HepG2 (cell line): ENCODE data around the gene NFYB. TPM values are rescaled to one million over a fixed set of nuclear protein-coding genes. Genes with fewer than 3 reads are reported as not detected.

Experiments used
- ASH2L ChIP-seq: fragments of 300-600, 200-600 bp; sonication (generic); IDR thresholded peaks from 2 replicates; pipeline ENCODE4 v1.7.0; 2017; ENCODE audit warnings: low read depth, mild to moderate bottlenecking, moderate library complexity, mixed read lengths, low read length; ENCODE audit not compliant: insufficient read length
- DR1 ChIP-seq: sonication (generic); formaldehyde crosslinking; IDR thresholded peaks from 2 replicates; pipeline ENCODE4 v1.8.0; 2021; ENCODE audit warnings: mild to moderate bottlenecking, missing genetic modification reagents, inconsistent platforms
- EED ChIP-seq: sonication (generic); formaldehyde crosslinking; IDR thresholded peaks from 2 replicates; pipeline ENCODE4 v1.5.0; 2020; ENCODE audit warnings: mild to moderate bottlenecking, missing genetic modification reagents
- IRF2 ChIP-seq: IDR thresholded peaks from 2 replicates; pipeline ENCODE4 v1.6.1; 2018; ENCODE audit warnings: missing genetic modification reagents, missing compliant biosample characterization
- IRF9 ChIP-seq: sonication (generic); formaldehyde crosslinking; IDR thresholded peaks from 2 replicates; pipeline ENCODE4 v1.8.0; 2022; ENCODE audit warnings: missing genetic modification reagents, mild to moderate bottlenecking, borderline replicate concordance
- MTF2 ChIP-seq: sonication (generic); formaldehyde crosslinking; IDR thresholded peaks from 2 replicates; pipeline ENCODE4 v1.5.0; 2020; ENCODE audit warnings: missing genetic modification reagents, borderline replicate concordance
- NR0B2 ChIP-seq: sonication (generic); formaldehyde crosslinking; IDR thresholded peaks from 2 replicates; pipeline ENCODE4 v1.4.0; 2020; ENCODE audit warnings: mild to moderate bottlenecking, missing genetic modification reagents
- PLRG1 ChIP-seq: fragments of 450-650 bp; conservative IDR thresholded peaks from 2 replicates; pipeline ENCODE4 v1.6.1; 2016
- PRDM15 ChIP-seq: sonication (generic); formaldehyde crosslinking; IDR thresholded peaks from 2 replicates; pipeline ENCODE4 v1.4.0; 2020; ENCODE audit warnings: missing genetic modification reagents
- RBM22 ChIP-seq: fragments of 200-400 bp; formaldehyde crosslinking; optimal IDR thresholded peaks from 2 replicates; pipeline ENCODE3; 2017; ENCODE audit warnings: mild to moderate bottlenecking, low read length, moderate library complexity
- ZNF17 ChIP-seq: sonication (generic); formaldehyde crosslinking; IDR thresholded peaks from 2 replicates; pipeline ENCODE4 v1.5.0; 2020; ENCODE audit warnings: mild to moderate bottlenecking, missing genetic modification reagents
- ZNF235 ChIP-seq: sonication (generic); formaldehyde crosslinking; IDR thresholded peaks from 2 replicates; pipeline ENCODE4 v1.8.1; 2023; ENCODE audit warnings: mild to moderate bottlenecking, missing genetic modification reagents, borderline replicate concordance
- ZNF335 ChIP-seq: sonication (generic); formaldehyde crosslinking; IDR thresholded peaks from 2 replicates; pipeline ENCODE4 v1.4.0; 2020; ENCODE audit warnings: missing genetic modification reagents
- ZNF513 ChIP-seq: sonication (generic); formaldehyde crosslinking; conservative IDR thresholded peaks from 2 replicates; pipeline ENCODE4 v1.5.0; 2020; ENCODE audit warnings: missing genetic modification reagents
- ZNF652 ChIP-seq: IDR thresholded peaks from 2 replicates; pipeline ENCODE4 v1.6.1; 2016; ENCODE audit warnings: low read depth, borderline replicate concordance
- ZNF724P ChIP-seq: sonication (generic); formaldehyde crosslinking; IDR thresholded peaks from 2 replicates; pipeline ENCODE4 v1.8.0; 2022; ENCODE audit warnings: missing genetic modification reagents, borderline replicate concordance
- polyA plus RNA-seq, 8 experiments: library from polyadenylated mRNA; depleted of rRNA in 3 of 8; stranded (reverse) in 7 of 8; unstranded in 1 of 8; fragments of >200 nt; fragmentation: Illumina TruSeq in 4 of 8; extraction: Trizol in 4 of 8; gene quantifications; 2 replicates each; pipeline versions ENCODE4 v1.2.1 to v1.2.3, GENCODE V29; 2011 to 2016; ENCODE audit warnings: low read depth in 4 of 8, missing spikeins in 1 of 8, mixed read lengths in 1 of 8; ENCODE audit not compliant: insufficient read depth in 1 of 8
- total RNA-seq, 5 experiments: library from RNA; depleted of rRNA; stranded (reverse); fragments of >200 nt; fragmentation: Illumina TruSeq; extraction: Trizol; gene quantifications; 2 replicates each; pipeline ENCODE4 v1.2.3, GENCODE V29; 2016; ENCODE audit warnings: low read depth in 1 of 5
- TF ChIP-seq, protein P1 (sequence below): sonication (generic); IDR thresholded peaks from 2 replicates; pipeline ENCODE4 v1.6.1; 2016; ENCODE audit warnings: low read depth, borderline replicate concordance
- TF ChIP-seq, protein P2 (sequence below): sonication (generic); formaldehyde crosslinking; IDR thresholded peaks from 2 replicates; pipeline ENCODE4 v1.5.0; 2020; ENCODE audit warnings: mild to moderate bottlenecking, missing genetic modification reagents
- TF ChIP-seq, protein P3 (sequence below): sonication (generic); formaldehyde crosslinking; IDR thresholded peaks from 2 replicates; pipeline ENCODE4 v1.9.0; 2021; ENCODE audit warnings: missing genetic modification reagents, mild to moderate bottlenecking, borderline replicate concordance

The NFYB gene
- total and polyA plus RNA-seq, 2 of the 13 experiments (the other 11 are each of a cell fraction or from before 2014, with no cell fraction given) = 18.7 to 36.6 TPM

DNA sequence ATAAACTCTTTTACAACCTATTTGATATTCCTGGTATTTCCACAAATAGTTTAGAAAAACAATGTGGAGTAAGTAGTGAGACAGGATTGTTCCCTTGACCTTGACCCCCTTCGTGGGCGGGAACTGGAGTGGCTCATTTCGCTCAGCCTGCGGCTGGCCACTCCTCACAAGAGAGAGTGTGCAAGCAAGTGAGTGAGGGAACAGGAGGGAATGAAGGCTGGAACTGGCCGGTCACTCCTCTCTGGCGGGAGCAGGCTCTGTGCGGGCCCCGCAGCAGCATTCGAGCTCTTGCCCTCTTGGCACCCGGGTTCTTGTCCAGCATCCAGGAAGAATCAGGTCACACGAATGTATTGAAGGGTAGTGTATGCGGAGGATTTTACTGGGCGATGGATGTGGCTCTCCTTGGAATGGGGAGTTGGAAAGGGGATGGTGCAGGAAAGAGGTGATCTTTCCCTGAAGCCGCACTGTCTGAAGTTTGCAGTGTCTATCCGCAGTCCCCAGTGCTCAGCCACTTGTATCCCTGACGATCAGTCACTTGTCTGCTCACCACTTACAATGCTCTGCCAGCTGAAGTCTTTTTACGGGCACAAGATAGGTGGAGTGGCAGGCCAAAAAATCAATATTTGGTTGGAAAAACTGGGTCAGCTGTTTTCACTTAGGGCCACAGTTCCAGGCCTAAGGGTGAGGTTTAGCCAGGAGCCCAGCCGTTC lies 49.6 kb upstream of the NFYB start (continued):
- TF ChIP-seq ZNF513 (CRISPR knock-in tag) (no peak), ZNF235 (CRISPR knock-in tag) (no peak), ZNF724P (CRISPR knock-in tag) (no peak), ASH2L (no peak), RBM22 (no peak), DR1 (CRISPR knock-in tag) (no peak), PRDM15 (CRISPR knock-in tag) (no peak), EED (CRISPR knock-in tag) (no peak), IRF9 (CRISPR knock-in tag) (no peak), ZNF17 (CRISPR knock-in tag) (no peak), NR0B2 (CRISPR knock-in tag) (no peak), ZNF335 (no peak), ZNF652 (CRISPR knock-in tag) (no peak), PLRG1 (no peak), MTF2 (CRISPR knock-in tag) (no peak), IRF2 (CRISPR knock-in tag) (no peak)
- TF ChIP-seq, protein P1, sequence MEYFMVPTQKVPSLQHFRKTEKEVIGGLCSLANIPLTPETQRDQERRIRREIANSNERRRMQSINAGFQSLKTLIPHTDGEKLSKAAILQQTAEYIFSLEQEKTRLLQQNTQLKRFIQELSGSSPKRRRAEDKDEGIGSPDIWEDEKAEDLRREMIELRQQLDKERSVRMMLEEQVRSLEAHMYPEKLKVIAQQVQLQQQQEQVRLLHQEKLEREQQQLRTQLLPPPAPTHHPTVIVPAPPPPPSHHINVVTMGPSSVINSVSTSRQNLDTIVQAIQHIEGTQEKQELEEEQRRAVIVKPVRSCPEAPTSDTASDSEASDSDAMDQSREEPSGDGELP = peak; percentile 19; the same call in 1 of the 2 replicates
- TF ChIP-seq, protein P2, sequence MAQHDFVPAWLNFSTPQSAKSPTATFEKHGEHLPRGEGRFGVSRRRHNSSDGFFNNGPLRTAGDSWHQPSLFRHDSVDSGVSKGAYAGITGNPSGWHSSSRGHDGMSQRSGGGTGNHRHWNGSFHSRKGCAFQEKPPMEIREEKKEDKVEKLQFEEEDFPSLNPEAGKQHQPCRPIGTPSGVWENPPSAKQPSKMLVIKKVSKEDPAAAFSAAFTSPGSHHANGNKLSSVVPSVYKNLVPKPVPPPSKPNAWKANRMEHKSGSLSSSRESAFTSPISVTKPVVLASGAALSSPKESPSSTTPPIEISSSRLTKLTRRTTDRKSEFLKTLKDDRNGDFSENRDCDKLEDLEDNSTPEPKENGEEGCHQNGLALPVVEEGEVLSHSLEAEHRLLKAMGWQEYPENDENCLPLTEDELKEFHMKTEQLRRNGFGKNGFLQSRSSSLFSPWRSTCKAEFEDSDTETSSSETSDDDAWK (CRISPR knock-in tag) = no peak
- TF ChIP-seq, protein P3, sequence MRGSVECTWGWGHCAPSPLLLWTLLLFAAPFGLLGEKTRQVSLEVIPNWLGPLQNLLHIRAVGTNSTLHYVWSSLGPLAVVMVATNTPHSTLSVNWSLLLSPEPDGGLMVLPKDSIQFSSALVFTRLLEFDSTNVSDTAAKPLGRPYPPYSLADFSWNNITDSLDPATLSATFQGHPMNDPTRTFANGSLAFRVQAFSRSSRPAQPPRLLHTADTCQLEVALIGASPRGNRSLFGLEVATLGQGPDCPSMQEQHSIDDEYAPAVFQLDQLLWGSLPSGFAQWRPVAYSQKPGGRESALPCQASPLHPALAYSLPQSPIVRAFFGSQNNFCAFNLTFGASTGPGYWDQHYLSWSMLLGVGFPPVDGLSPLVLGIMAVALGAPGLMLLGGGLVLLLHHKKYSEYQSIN = no peak
